ENCODE results near the gene CDPF1.

- no peak for TF ChIP-seq EZH2 (IDR thresholded peaks at IDR 0.05; ENCODE audit: borderline replicate concordance, low read length)
- no peak for TF ChIP-seq CTCF (conservative IDR thresholded peaks at IDR 0.05 in 1 of 2, IDR thresholded peaks at IDR 0.05 in 1 of 2; ENCODE audit: extremely low read depth in 1 of 2, insufficient read depth in 1 of 2, low read depth in 1 of 2, low read length in 2 of 2)
These were observed 2.6 kb downstream of the CDPF1 start for GRCh38 chr22:46247443-46247975.
